ENCODE results near the gene GRM7.

GRM7 gene

GRCh38 chr3:7307410-7307809 is 446.5 kb downstream of the GRM7 start:
- no peak for DNase-seq (ENCODE audit: low read depth)

GRCh38 chr3:7309641-7310102 is 448.8 kb downstream of the GRM7 start:
- DNase-seq (ENCODE audit: low read depth) = no peak

- no peak for DNase-seq (ENCODE audit: low read depth)
These were observed 454.1 kb downstream of the GRM7 start for GRCh38 chr3:7315037-7315436.

GRCh38 chr3:7322957-7323669 is 462.2 kb downstream of the GRM7 start:
- DNase-seq (ENCODE audit: low read depth) = no peak

GRCh38 chr3:7328339-7328738 is 467.4 kb downstream of the GRM7 start:
- DNase-seq (ENCODE audit: low read depth) = no peak

GRCh38 chr3:7332696-7333095 is 471.8 kb downstream of the GRM7 start:
- no peak for DNase-seq (ENCODE audit: low read depth)

- DNase-seq (ENCODE audit: low read depth) = no peak
These were observed 472.2 kb downstream of the GRM7 start for GRCh38 chr3:7333125-7333524.

GRCh38 chr3:7340795-7341194 is 479.9 kb downstream of the GRM7 start:
- DNase-seq (ENCODE audit: low read depth) = no peak

- DNase-seq (ENCODE audit: low read depth) = no peak
These were observed 485.4 kb downstream of the GRM7 start for GRCh38 chr3:7346364-7346763.

- DNase-seq (ENCODE audit: low read depth) = no peak
These were observed 496.2 kb downstream of the GRM7 start for GRCh38 chr3:7357101-7357500.

- DNase-seq (ENCODE audit: low read depth) = no peak
These were observed 507.1 kb downstream of the GRM7 start for GRCh38 chr3:7367968-7368367.

- DNase-seq (ENCODE audit: low read depth) = no peak
These were observed 507.7 kb downstream of the GRM7 start for GRCh38 chr3:7368597-7368996.

- DNase-seq (ENCODE audit: low read depth) = no peak
These were observed 511.0 kb downstream of the GRM7 start for GRCh38 chr3:7371693-7372572.

- no peak for DNase-seq (ENCODE audit: low read depth)
These were observed 516.2 kb downstream of the GRM7 start for GRCh38 chr3:7377103-7377502.

GRCh38 chr3:7381741-7382140 is 520.8 kb downstream of the GRM7 start:
- no peak for DNase-seq (ENCODE audit: low read depth)

- DNase-seq (ENCODE audit: low read depth) = no peak
These were observed 521.5 kb downstream of the GRM7 start for GRCh38 chr3:7382293-7383010.

GRCh38 chr3:7385635-7386034 is 524.7 kb downstream of the GRM7 start:
- DNase-seq (ENCODE audit: low read depth) = no peak

GRCh38 chr3:7388026-7388425 is 527.1 kb downstream of the GRM7 start:
- no peak for DNase-seq (ENCODE audit: low read depth)

- no peak for DNase-seq (ENCODE audit: low read depth)
These were observed 531.3 kb downstream of the GRM7 start for GRCh38 chr3:7392206-7392605.

GRCh38 chr3:7393944-7394605 is 533.2 kb downstream of the GRM7 start:
- no peak for DNase-seq (ENCODE audit: low read depth)

GRCh38 chr3:7396534-7396933 is 535.6 kb downstream of the GRM7 start:
- no peak for DNase-seq (ENCODE audit: low read depth)

GRCh38 chr3:7397097-7397496 is 536.2 kb downstream of the GRM7 start:
- DNase-seq (ENCODE audit: low read depth) = no peak
